HG03280 (cell line): ENCODE data around the gene NPPA.
"Not testable (repeated sequence)": the region's sequence is repeated elsewhere in the genome, so short reads cannot be mapped to it uniquely, and the experiment has no call there.

Source experiments
- ATAC-seq: cut with Tn5 transposase; IDR thresholded peaks from one replicate; pipeline ENCODE4 v1.9.1; 2021; ENCODE audit warnings: mild to moderate bottlenecking, moderate library complexity; ENCODE audit not compliant: unreplicated experiment

The NPPA gene

DNA sequence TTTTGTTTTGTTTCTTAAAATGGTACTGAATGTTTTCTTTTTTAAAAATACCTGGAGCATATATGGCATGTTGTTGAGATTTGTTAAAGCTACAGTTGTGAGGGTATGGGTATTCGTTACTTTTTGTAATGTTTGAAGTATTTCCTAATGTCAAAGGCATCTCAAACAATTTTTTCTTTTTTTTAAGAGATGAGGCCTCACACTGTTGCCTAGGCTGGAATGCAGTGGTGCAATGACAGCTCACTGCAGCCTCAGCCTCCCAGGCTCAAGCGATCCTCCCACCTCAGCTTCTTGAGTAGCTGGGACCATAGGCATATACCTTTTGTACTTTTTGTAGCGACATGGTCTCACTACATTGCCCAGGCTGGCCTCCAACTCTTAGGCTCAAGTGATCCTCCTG, 25.5 kb downstream of the NPPA start:
- ATAC-seq: no peak

- no peak for ATAC-seq
Measured at GRCh38 chr1:11817192-11817591, 30.4 kb downstream of the NPPA start.

GRCh38 chr1:11813021-11813420, 34.6 kb downstream of the NPPA start:
- no peak for ATAC-seq

GRCh38 chr1:11807133-11807532, 40.5 kb downstream of the NPPA start:
- ATAC-seq: no peak

DNA sequence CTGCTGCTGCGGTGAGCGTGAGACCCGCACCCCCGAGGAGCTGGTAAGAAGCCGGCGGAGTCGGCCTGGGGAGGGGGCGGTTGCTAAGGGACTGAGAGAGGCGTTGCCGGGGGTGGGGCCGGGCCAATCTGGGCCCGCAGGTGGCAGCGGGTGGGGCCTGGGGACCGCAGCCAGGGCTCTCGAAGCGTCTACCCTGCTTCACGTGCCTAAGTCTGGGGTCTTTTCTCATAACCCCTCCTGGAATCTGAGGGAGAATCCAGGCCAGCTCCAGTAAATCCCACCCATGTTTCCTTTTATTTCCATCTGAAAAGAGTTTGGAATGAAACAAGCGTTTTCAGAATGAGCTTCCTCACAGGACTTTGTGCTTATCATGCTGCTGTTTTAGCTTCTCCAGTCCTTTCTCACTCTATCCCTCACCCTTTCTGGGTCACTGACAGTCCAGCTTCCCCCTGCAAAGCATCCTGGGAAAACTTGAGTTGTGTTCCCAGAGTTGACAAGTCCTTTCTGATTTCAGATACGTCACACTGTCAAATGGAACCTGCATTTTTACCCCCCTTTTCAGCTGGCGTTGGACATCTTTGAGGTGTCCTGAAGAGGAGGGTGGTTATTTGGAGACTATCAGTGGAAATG, 41.2 kb downstream of the NPPA start:
- peak; percentile 47 for ATAC-seq

DNA sequence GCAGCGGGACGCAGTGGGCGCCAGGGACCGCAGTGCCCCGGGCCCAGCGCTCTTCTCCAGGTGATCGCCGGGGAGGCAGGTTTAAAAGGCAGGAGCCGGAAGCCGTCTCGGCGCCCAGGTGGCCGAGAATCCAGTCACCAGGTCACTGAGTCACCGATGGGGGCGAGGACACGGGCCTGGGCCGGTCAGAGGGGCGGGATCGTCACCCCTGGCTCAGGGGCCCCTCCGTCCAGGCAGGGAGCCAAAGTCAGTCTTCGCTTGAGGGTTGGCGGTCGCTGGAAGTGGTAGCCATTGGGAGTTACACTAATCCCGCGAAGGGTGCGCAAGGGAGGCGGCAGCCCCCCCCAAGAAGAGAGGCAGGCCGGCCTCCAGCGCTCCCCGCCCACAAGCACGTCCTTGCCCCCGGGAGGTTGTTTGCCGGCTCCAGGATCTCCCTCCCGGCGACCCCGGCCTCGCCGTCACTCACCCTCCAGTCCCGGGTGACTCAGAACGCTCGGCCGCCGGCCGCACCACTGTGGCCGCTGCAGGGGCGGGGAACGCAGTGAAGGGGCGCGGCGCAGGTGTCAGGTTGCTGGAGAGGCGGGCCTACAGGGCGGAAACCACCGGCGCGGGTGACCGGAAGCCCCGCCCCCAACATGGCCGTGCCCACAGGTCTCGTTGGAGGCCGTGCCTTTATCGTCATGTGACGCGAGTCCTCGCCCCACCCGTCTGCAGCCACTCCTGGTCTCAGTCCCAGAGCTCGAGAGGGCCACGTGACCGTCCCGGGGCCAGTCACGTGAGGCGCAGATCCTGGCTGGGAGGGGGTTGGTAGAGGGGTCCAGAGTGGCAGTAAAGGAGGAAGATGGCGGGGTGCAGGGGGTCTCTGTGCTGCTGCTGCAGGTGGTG, 41.9 kb downstream of the NPPA start, which contains the start of the genes CLCN6 and MTHFR:
Gene CLCN6 (plus strand): TSS at position 770 of the 885 bp plus-strand sequence. CDS start 72 bp downstream, at position 842.
Gene MTHFR (minus strand): TSS at position 543 of the 885 bp plus-strand sequence. CDS start 2,848 bp downstream, outside the sequence.
- peak; percentile 89 for ATAC-seq

DNA sequence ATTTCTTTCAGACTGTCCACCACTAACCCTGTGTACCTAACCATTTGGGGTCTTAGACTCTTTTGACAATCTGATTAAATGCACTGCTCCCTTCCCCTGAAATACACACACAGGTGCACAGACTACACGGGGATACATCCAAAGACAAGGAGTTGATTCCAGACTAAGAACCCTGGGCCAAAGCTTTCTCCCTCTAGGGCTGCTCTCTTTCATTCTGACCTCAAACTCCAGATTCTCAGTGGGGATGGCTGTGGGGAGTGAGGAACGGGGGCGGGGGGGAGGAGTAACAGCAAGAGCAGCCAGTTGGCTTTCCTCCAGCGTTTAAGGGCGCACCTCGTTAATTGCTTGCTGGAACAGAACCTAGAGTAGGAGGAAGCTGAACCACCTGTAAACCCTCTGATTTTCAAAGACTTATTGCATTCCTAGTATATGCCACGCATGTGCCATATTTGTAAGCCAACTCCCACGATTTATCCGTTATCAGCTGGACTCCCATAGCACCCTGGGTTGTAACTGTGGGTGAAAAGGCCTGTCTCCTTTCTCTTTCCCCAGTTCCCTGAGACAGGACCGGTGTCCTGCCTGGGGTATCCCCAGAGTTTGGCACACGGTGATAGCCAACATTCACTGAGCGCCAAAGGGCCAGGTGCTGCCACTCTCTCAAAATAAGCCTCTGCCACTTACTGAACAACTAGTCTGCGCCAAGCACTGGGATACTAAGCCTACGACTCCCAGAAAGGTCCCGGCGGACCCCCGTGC, 42.7 kb downstream of the NPPA start:
- no peak for ATAC-seq

DNA sequence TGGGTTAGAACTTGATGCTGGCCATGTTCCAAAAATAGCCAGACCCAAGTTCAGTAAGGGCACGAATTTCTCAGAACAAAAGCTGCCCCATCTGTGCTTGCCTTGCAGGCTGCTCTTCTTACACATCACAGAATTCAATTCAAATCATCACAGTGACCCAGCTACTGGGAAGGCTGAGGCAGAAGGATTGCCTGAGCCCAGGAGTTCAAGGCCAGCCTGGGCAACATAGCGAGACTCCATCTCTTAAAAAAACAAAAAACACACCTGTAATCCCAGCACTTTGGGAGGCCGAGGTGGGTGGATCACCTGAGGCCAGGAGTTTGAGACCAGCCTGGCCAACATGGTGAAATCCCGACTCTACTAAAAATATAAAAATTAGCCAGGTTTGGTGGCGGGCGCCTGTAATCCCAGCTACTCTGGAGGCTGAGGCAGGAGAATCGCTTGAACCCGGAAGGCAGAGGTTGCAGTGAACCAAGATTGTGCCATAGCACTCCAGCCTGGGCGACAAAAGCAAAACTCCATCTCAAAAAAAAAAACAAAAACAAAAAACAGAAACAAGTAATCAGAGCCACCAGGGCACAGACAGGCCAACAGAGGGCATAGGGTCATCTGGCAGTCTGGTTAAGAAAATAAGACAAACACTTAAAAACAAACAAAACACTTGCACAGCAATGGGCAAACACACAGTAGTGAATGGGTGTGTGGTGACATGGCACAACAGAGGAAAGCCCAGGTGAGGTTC, 43.5 kb downstream of the NPPA start:
- ATAC-seq: not testable (repeated sequence)

- no peak for ATAC-seq
Measured at GRCh38 chr1:11802973-11803885, 44.4 kb downstream of the NPPA start.

DNA sequence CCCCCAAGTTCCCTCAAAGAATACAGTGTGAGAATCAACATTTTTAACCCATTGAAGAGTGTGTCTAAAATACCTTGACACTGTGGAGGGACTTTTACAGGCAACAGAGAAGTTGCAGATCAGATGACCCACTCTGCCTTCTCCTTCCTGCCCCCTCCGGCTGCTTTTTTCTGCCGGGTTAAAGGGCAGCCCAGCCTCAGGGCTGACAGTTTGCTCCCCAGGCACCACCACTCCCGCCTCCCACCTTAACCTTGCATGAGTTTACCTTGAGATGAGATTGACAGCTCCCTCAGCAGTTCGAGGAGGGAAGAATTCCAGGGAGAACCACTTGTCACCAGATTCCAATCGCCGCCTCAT, 45.0 kb downstream of the NPPA start:
- no peak for ATAC-seq

GRCh38 chr1:11800756-11801433, 46.7 kb downstream of the NPPA start:
- no peak for ATAC-seq

GRCh38 chr1:11800391-11800755, 47.2 kb downstream of the NPPA start:
- no peak for ATAC-seq

DNA sequence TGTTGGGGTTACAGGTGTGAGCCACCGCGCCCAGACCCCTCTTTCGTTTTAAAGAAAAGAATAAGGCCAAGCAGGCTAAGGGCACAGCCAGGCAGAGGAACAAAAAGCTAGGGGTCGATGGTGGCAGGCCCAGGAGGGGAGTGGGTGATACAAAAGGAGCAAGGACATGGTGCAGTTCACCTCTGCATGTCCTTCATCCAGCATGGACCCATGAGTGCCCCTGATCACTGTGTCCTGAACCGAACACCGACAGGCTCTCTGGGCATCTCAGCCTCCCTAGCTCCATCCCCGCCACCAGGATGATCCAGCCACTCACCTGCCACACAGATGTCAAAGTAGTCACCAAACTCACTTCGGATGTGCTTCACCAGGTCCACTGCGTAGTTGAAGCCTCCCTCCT, 47.7 kb downstream of the NPPA start:
- no peak for ATAC-seq

DNA sequence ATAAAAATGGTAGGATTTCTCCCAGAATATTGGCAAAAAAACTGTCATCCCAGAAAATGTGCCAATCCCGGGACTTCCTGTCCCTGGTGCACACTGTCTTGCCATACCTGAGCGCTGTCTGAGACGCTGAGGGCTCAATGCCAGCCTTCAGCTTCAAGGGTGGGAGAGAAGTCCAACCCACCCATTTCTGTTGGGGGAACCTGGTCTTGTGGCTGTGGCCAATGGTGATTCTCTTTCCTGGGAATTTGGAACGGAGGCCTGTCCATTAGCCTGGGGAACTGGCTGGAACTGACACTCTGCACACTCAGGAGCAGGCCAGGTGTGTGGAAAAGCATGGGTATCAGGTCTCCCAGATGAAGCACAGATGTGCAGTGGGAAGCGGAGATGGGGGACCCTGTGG, 48.5 kb downstream of the NPPA start:
- no peak for ATAC-seq

DNA sequence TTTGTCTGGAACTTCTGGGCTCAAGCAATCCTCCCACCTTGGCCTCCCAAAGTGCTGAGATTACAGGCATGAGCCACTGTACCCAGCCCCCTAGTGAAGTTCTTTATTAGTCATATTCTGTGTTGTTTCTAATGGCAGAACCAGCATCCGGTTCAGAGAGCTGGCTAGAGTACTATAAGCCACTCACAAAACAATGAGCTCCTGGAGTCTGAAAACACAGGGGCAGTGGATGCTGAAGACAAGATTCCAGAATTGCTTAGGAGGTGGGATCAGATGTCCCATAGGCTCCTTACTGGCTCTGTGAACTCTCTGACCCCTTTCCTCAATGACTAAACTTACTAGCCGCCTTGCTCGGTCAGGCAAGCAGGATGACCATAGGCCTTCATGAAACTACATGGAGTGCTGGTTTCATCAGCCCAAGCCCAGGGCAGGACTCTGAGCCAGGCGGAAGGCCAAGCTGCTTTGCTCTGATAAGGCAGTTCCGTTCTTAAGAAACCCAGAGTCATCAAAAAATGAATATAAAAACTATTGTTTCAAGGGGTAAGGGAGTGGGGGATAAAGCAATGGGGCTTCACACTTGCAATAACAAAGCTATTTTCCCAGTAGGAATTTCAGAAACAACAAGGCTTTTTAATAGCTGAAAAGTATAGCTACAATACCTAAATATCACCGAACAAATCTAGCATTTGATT, 49.9 kb downstream of the NPPA start:
- no peak for ATAC-seq

- no peak for ATAC-seq
Measured at GRCh38 chr1:11796036-11796828, 51.4 kb downstream of the NPPA start.
